CD14-positive monocyte (primary cell): ENCODE measurements around the gene SP7. TPM values are rescaled to one million over a fixed set of nuclear protein-coding genes. Genes with fewer than 3 reads are reported as not detected.

Experiments
- DNase-seq, 3 donors: peaks; one replicate each; pipeline ENCODE4 v3.0.0-alpha.2; 2011 to 2022
- H2AFZ ChIP-seq: 2 replicates; pipeline ENCODE4 v1.6.0; 2012; ENCODE audit warnings: mild to moderate bottlenecking, low read depth, low read length, inconsistent platforms; ENCODE audit not compliant: insufficient read depth, poor library complexity, severe bottlenecking
- H3K27ac ChIP-seq, 2 donors: 1 replicate in 1 of 2; 2 replicates in 1 of 2; pipeline ENCODE4 v1.5.1; 2012 to 2013; ENCODE audit warnings: low read length in 2 of 2, control low read depth in 1 of 2, inconsistent platforms in 1 of 2, low read depth in 1 of 2, mild to moderate bottlenecking in 1 of 2
- H3K27me3 ChIP-seq, 2 donors: one replicate each; pipeline versions ENCODE4 v1.6.0 to v1.6.1; 2011 to 2013; ENCODE audit warnings: low read length in 2 of 2; ENCODE audit not compliant: control insufficient read depth in 2 of 2, insufficient read depth in 2 of 2
- H3K36me3 ChIP-seq, 2 donors: replicated peaks in 1 of 2; 1 replicate in 1 of 2; 2 replicates in 1 of 2; pipeline versions ENCODE4 v1.5.1 to v1.6.1; 2012 to 2013; ENCODE audit warnings: low read length in 2 of 2, control low read depth in 1 of 2, inconsistent platforms in 1 of 2, mild to moderate bottlenecking in 1 of 2; ENCODE audit not compliant: insufficient read depth in 2 of 2, control insufficient read depth in 1 of 2
- H3K4me1 ChIP-seq, 2 donors: 1 replicate in 1 of 2; 2 replicates in 1 of 2; pipeline versions ENCODE4 v1.5.1 to v1.6.1; 2012 to 2013; ENCODE audit warnings: low read length in 2 of 2, control low read depth in 1 of 2, inconsistent platforms in 1 of 2, mild to moderate bottlenecking in 1 of 2, moderate library complexity in 1 of 2; ENCODE audit not compliant: insufficient read depth in 2 of 2, control insufficient read depth in 1 of 2
- H3K4me2 ChIP-seq: replicated peaks from 2 replicates; pipeline ENCODE3; 2012; ENCODE audit warnings: low read length, moderate library complexity, mild to moderate bottlenecking; ENCODE audit not compliant: poor library complexity, severe bottlenecking; ENCODE audit errors: extremely low read depth
- H3K4me3 ChIP-seq, 3 experiments: fragments of 200-600 bp in 1 of 3; sonication (generic) in 1 of 3; replicated peaks in 1 of 3; 1 replicate in 2 of 3; 2 replicates in 1 of 3; pipeline ENCODE4 v1.5.1; 2011 to 2013; ENCODE audit warnings: low read length in 3 of 3, mild to moderate bottlenecking in 3 of 3, control low read depth in 2 of 3, low read depth in 2 of 3, inconsistent platforms in 1 of 3, moderate library complexity in 1 of 3
- H3K79me2 ChIP-seq: 2 replicates; pipeline ENCODE4 v1.6.0; 2012; ENCODE audit warnings: mild to moderate bottlenecking, control low read depth, inconsistent platforms, low read length, moderate library complexity; ENCODE audit not compliant: insufficient read depth
- H3K9ac ChIP-seq: 2 replicates; pipeline ENCODE4 v1.6.0; 2017; ENCODE audit warnings: low read length, mild to moderate bottlenecking; ENCODE audit not compliant: insufficient read depth, poor library complexity, severe bottlenecking
- H3K9me3 ChIP-seq, 2 donors: replicated peaks in 1 of 2; 1 replicate in 1 of 2; 2 replicates in 1 of 2; pipeline versions ENCODE4 v1.5.1 to v1.6.1; 2012 to 2013; ENCODE audit warnings: low read length in 2 of 2, control low read depth in 1 of 2; ENCODE audit not compliant: control insufficient read depth in 1 of 2, insufficient read depth in 1 of 2
- H4K20me1 ChIP-seq: 2 replicates; pipeline ENCODE4 v1.6.0; 2012; ENCODE audit warnings: mild to moderate bottlenecking, low read length, control low read depth, moderate library complexity; ENCODE audit not compliant: insufficient read depth
- H3K27ac Mint-ChIP-seq, 7 donors: one replicate each; pipeline ENCODE4 v1.8.0; 2020; ENCODE audit warnings: mild to moderate bottlenecking in 7 of 7, mixed read lengths in 7 of 7, moderate library complexity in 6 of 7, inconsistent platforms in 2 of 7
- H3K27me3 Mint-ChIP-seq, 3 donors: one replicate each; pipeline ENCODE4 v1.8.0; 2021 to 2022; ENCODE audit warnings: low read depth in 3 of 3, mild to moderate bottlenecking in 3 of 3, mixed read lengths in 3 of 3, moderate library complexity in 3 of 3, inconsistent platforms in 1 of 3
- H3K36me3 Mint-ChIP-seq, 2 donors: one replicate each; pipeline ENCODE4 v1.8.0; 2020; ENCODE audit warnings: mixed read lengths in 2 of 2, inconsistent platforms in 1 of 2, mild to moderate bottlenecking in 1 of 2
- H3K4me1 Mint-ChIP-seq: one replicate; pipeline ENCODE4 v1.8.0; 2020; ENCODE audit warnings: mild to moderate bottlenecking, mixed read lengths
- H3K4me3 Mint-ChIP-seq, 2 donors: one replicate each; pipeline ENCODE4 v1.8.0; 2020; ENCODE audit warnings: mild to moderate bottlenecking in 2 of 2, mixed read lengths in 2 of 2, moderate library complexity in 1 of 2
- H3K9me3 Mint-ChIP-seq, 7 donors: one replicate each; pipeline ENCODE4 v1.8.0; 2020 to 2022; ENCODE audit warnings: mixed read lengths in 7 of 7, mild to moderate bottlenecking in 6 of 7, moderate library complexity in 6 of 7, inconsistent platforms in 2 of 7
- CTCF ChIP-seq: fragments of 200-600 bp; IDR thresholded peaks from one replicate; pipeline ENCODE4 v1.8.0; 2022; ENCODE audit warnings: antibody characterized with exemption, mild to moderate bottlenecking
- WGBS: methylation state at CpG from one replicate; pipeline ENCODE4 v1.1.5; 2013; ENCODE audit warnings: missing lambda C conversion rate; ENCODE audit not compliant: insufficient coverage; 5-methylcytosine and 5-hydroxymethylcytosine counted together
- intact Hi-C, 2 donors: fragments of 100-400 bp; cut with micrococcal nuclease; formaldehyde crosslinking; loops; one replicate each; pipeline versions ENCODE4 v1.15.0 to v1.15.1; 2023
- polyA plus RNA-seq, 3 donors: library from polyadenylated mRNA; depleted of rRNA in 1 of 3; unstranded in 2 of 3; stranded (reverse) in 1 of 3; fragments of 300-500 nt in 2 of 3; fragments of >200 nt in 1 of 3; fragmentation: Illumina TruSeq in 2 of 3; gene quantifications; 1 replicate in 2 of 3; 2 replicates in 1 of 3; pipeline ENCODE4 v1.2.3, GENCODE V29; 2012 to 2021

The SP7 gene
- polyA plus RNA-seq, 3 donors, result 0.04 TPM; not detected in 2

GRCh38 chr12:53347905-53348304 lies 11.8 kb upstream of the SP7 start:
- Mint-ChIP-seq H3K4me1 (peaks cover 26% of the 10 kb centered on the region), H3K27ac (no peak overlapping the region), H3K36me3 (peaks cover 0 to 3% of the 10 kb centered on the region in 2 donors), H3K9me3 (peaks cover 0 to 8% (median 2%) of the 10 kb centered on the region in 7 donors), H3K27me3 (peaks cover 11 to 19% (median 13%) of the 10 kb centered on the region in 3 donors), H3K4me3 (no peak overlapping the region)
- Histone ChIP-seq H3K4me1 (peaks cover 19 to 24% of the 10 kb centered on the region in 2 donors), H3K9me3 (no peaks in the 10 kb centered on the region), H4K20me1 (no peaks in the 10 kb centered on the region), H3K27me3 (peaks cover 0 to 10% of the 10 kb centered on the region in 2 donors), H3K4me2 (no peak overlapping the region), H3K36me3 (no peaks in the 10 kb centered on the region), H3K79me2 (no peaks in the 10 kb centered on the region), H3K4me3 (no peak overlapping the region), H3K9ac (no peak overlapping the region), H3K27ac (no peak overlapping the region), H2AFZ (no peak overlapping the region)
- no peak for TF ChIP-seq CTCF
- intact Hi-C loops, result no loop called here
- DNase-seq, result no peak
- 100% methylated on average over 1 of the region's 4 CpGs for WGBS

- no peak for DNase-seq
- H3K4me1 ChIP-seq, result peaks cover 15 to 18% of the 10 kb centered on the region in 2 donors
- no peak overlapping the region for H2AFZ ChIP-seq
- H3K27ac Mint-ChIP-seq, result no peak overlapping the region
- no peak overlapping the region for H3K27ac ChIP-seq
- H3K4me3 Mint-ChIP-seq, result no peak overlapping the region
- H3K36me3 ChIP-seq, result no peaks in the 10 kb centered on the region
- no peaks in the 10 kb centered on the region for H3K79me2 ChIP-seq
- WGBS, result 21% methylated on average over 1 of the region's 1 CpG
- H3K4me1 Mint-ChIP-seq, result peaks cover 20% of the 10 kb centered on the region
- peaks cover 11 to 22% (median 15%) of the 10 kb centered on the region in 3 donors for H3K27me3 Mint-ChIP-seq
- no peak overlapping the region for H3K4me3 ChIP-seq
- intact Hi-C loops, result no loop called here
- H3K27me3 ChIP-seq, result peaks cover 0 to 10% of the 10 kb centered on the region in 2 donors
- no peaks in the 10 kb centered on the region for H3K9me3 ChIP-seq
- no peak overlapping the region for H3K4me2 ChIP-seq
- H3K9ac ChIP-seq, result no peak overlapping the region
- H3K9me3 Mint-ChIP-seq, result peaks cover 0 to 10% (median 2%) of the 10 kb centered on the region in 7 donors
- peaks cover 0 to 3% of the 10 kb centered on the region in 2 donors for H3K36me3 Mint-ChIP-seq
- no peaks in the 10 kb centered on the region for H4K20me1 ChIP-seq
- no peak for TF ChIP-seq CTCF
Measured at GRCh38 chr12:53346491-53346890, 10.3 kb upstream of the SP7 start.
